HCT116 (cell line): ENCODE measurements around the gene CPED1.

Experiments
- CEBPB ChIP-seq: IDR thresholded peaks from 2 replicates; pipeline ENCODE4 v1.6.1; 2012; ENCODE audit warnings: low read depth
- CTCF ChIP-seq, 3 experiments: fragments of 200-600 bp in 1 of 3; sonication (generic) in 1 of 3; IDR thresholded peaks in 2 of 3; conservative IDR thresholded peaks in 1 of 3; 2 replicates each; pipeline ENCODE4 v1.5.1; 2012 to 2017; ENCODE audit warnings: low read depth in 2 of 3, low read length in 2 of 3, antibody characterized with exemption in 1 of 3, borderline replicate concordance in 1 of 3, control low read depth in 1 of 3, mild to moderate bottlenecking in 1 of 3, mixed read lengths in 1 of 3, mixed run types in 1 of 3, moderate library complexity in 1 of 3; ENCODE audit not compliant: insufficient read depth in 1 of 3
- EGR1 ChIP-seq: IDR thresholded peaks from 2 replicates; pipeline ENCODE4 v1.6.1; 2012; ENCODE audit warnings: low read depth
- EZH2 ChIP-seq: fragments of 200-600 bp; sonication (generic); IDR thresholded peaks from 2 replicates; pipeline ENCODE4 v1.6.1; 2017; ENCODE audit warnings: antibody characterized with exemption, mixed run types
- MAX ChIP-seq: IDR thresholded peaks from 2 replicates; pipeline ENCODE4 v1.6.1; 2012
- POLR2A ChIP-seq: IDR thresholded peaks from 2 replicates; pipeline ENCODE4 v1.7.0; 2011; ENCODE audit warnings: borderline replicate concordance; ENCODE audit not compliant: insufficient read depth, insufficient read length; ENCODE audit errors: extremely low read depth
- POLR2AphosphoS5 ChIP-seq: IDR thresholded peaks from 2 replicates; pipeline ENCODE4 v1.6.1; 2011; ENCODE audit warnings: mild to moderate bottlenecking, low read depth, low read length, moderate library complexity
- REST ChIP-seq: IDR thresholded peaks from 2 replicates; pipeline ENCODE4 v1.6.1; 2012; ENCODE audit warnings: low read depth
- TCF7L2 ChIP-seq: IDR thresholded peaks from 2 replicates; pipeline ENCODE4 v1.7.0; 2011; ENCODE audit warnings: borderline replicate concordance, inconsistent platforms; ENCODE audit not compliant: insufficient read depth, insufficient read length; ENCODE audit errors: extremely low read depth
- YY1 ChIP-seq: IDR thresholded peaks from 2 replicates; pipeline ENCODE4 v1.6.1; 2011; ENCODE audit warnings: low read length, low read depth, moderate library complexity, mild to moderate bottlenecking; ENCODE audit not compliant: insufficient replicate concordance; ENCODE audit errors: extremely low read depth
- ZNF274 ChIP-seq: fragments of 200-500 bp; sonication (Bioruptor generic); IDR thresholded peaks from 2 replicates; pipeline ENCODE4 v1.6.1; 2014; ENCODE audit warnings: mild to moderate bottlenecking, low read depth, low read length, inconsistent platforms

- no peak for TF ChIP-seq YY1
- TF ChIP-seq CEBPB, result no peak
- no peak for TF ChIP-seq MAX
- no peak for TF ChIP-seq POLR2AphosphoS5
- no peak for TF ChIP-seq EGR1
- TF ChIP-seq CTCF (IDR thresholded peaks at IDR 0.05 in 2 of 3, conservative IDR thresholded peaks at IDR 0.05 in 1 of 3; ENCODE audit: borderline replicate concordance in 1 of 3, insufficient read depth in 1 of 3, low read depth in 2 of 3, low read length in 2 of 3), result no peak
- TF ChIP-seq REST, result no peak
- no peak for TF ChIP-seq POLR2A
- no peak for TF ChIP-seq ZNF274
- TF ChIP-seq TCF7L2, result no peak
- TF ChIP-seq EZH2, result no peak
Measured at GRCh38 chr7:121043314-121044234, 55.1 kb downstream of the CPED1 start.
